Ovary (tissue), 3 donors: Measurements from ENCODE around the gene GRIN2A.

ENCODE experiments used
- POLR2A ChIP-seq: fragments of 450-650 bp; IDR thresholded peaks from one replicate; pipeline ENCODE4 v1.6.1; 2017; ENCODE audit warnings: antibody characterized with exemption, mild to moderate bottlenecking, moderate library complexity
- TF ChIP-seq, protein P1 (sequence below), 3 donors: fragments of 450-650 bp in 2 of 3; fragments of 200-600 bp in 1 of 3; IDR thresholded peaks; one replicate each; pipeline versions ENCODE4 v1.5.1 to v1.8.0; 2016 to 2022; ENCODE audit warnings: antibody characterized with exemption in 3 of 3, mild to moderate bottlenecking in 1 of 3
- donor health status: DM: no; HTN: no; CAD: no.

GRCh38 chr16:10180771-10181163 is 1.5 kb downstream of the GRIN2A start:
- TF ChIP-seq, protein P1, sequence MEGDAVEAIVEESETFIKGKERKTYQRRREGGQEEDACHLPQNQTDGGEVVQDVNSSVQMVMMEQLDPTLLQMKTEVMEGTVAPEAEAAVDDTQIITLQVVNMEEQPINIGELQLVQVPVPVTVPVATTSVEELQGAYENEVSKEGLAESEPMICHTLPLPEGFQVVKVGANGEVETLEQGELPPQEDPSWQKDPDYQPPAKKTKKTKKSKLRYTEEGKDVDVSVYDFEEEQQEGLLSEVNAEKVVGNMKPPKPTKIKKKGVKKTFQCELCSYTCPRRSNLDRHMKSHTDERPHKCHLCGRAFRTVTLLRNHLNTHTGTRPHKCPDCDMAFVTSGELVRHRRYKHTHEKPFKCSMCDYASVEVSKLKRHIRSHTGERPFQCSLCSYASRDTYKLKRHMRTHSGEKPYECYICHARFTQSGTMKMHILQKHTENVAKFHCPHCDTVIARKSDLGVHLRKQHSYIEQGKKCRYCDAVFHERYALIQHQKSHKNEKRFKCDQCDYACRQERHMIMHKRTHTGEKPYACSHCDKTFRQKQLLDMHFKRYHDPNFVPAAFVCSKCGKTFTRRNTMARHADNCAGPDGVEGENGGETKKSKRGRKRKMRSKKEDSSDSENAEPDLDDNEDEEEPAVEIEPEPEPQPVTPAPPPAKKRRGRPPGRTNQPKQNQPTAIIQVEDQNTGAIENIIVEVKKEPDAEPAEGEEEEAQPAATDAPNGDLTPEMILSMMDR (IDR thresholded peaks at IDR 0.05) = no peak
- no peak for TF ChIP-seq POLR2A
